HEK293 (cell line): ENCODE data around the gene SLC35D1.

Experiments used
- CTCF ChIA-PET: fragments of 350-600 bp; formaldehyde crosslinking; extraction: SDS; loops from one replicate; lab custom pipeline; 2021; ENCODE audit warnings: antibody characterized with exemption; lab: Yijun Ruan, JAX
- POLR2A ChIA-PET: fragments of 300-600 bp; formaldehyde crosslinking; extraction: SDS; loops from one replicate; lab custom pipeline; 2020; ENCODE audit warnings: antibody characterized with exemption, inconsistent platforms; lab: Yijun Ruan, JAX
- H3K27ac ChIP-seq: fragments of 200-500 bp; sonication (Bioruptor generic); 2 replicates; pipeline ENCODE4 v1.5.1; 2014; ENCODE audit warnings: low read depth, low read length, control low read depth, inconsistent platforms; ENCODE audit errors: extremely low read depth
- H3K36me3 ChIP-seq, 2 experiments: fragments of 200-500 bp in 1 of 2; sonication (Bioruptor generic) in 1 of 2; 1 replicate in 1 of 2; 2 replicates in 1 of 2; pipeline ENCODE4 v1.5.1; 2014 to 2017; ENCODE audit warnings: inconsistent platforms in 2 of 2, low read length in 2 of 2; ENCODE audit not compliant: control insufficient read depth in 2 of 2, insufficient read depth in 1 of 2
- H3K4me1 ChIP-seq: fragments of 200-500 bp; sonication (Bioruptor generic); 2 replicates; pipeline ENCODE4 v1.5.1; 2014; ENCODE audit warnings: mild to moderate bottlenecking, low read length, inconsistent platforms; ENCODE audit not compliant: control insufficient read depth, insufficient read depth
- H3K4me3 ChIP-seq: 2 replicates; pipeline ENCODE4 v1.5.1; 2011; ENCODE audit warnings: low read depth, mild to moderate bottlenecking, control low read depth, low read length, moderate library complexity
- H3K9me3 ChIP-seq: fragments of 200-500 bp; sonication (Bioruptor generic); 2 replicates; pipeline ENCODE4 v1.5.1; 2014; ENCODE audit warnings: low read depth, low read length, inconsistent platforms; ENCODE audit not compliant: control insufficient read depth, insufficient read depth
- GLIS2 ChIP-seq: fragments of 450-650 bp; formaldehyde crosslinking; IDR thresholded peaks from 2 replicates; pipeline ENCODE4 v1.5.1; 2016; ENCODE audit warnings: missing biosample characterization, missing genetic modification characterization
- HOXA7 ChIP-seq: sonication (generic); formaldehyde crosslinking; IDR thresholded peaks from 2 replicates; pipeline ENCODE4 v1.8.1; 2022; ENCODE audit warnings: missing genetic modification reagents, borderline replicate concordance
- KLF8 ChIP-seq: fragments of 450-650 bp; formaldehyde crosslinking; IDR thresholded peaks from 2 replicates; pipeline ENCODE4 v1.5.1; 2016; ENCODE audit warnings: missing biosample characterization, missing genetic modification characterization
- OVOL3 ChIP-seq: fragments of 450-650 bp; formaldehyde crosslinking; IDR thresholded peaks from 2 replicates; pipeline ENCODE4 v1.5.1; 2016; ENCODE audit warnings: missing biosample characterization, missing genetic modification characterization
- PBX3 ChIP-seq: sonication (generic); formaldehyde crosslinking; IDR thresholded peaks from 2 replicates; pipeline ENCODE4 v1.8.1; 2022; ENCODE audit warnings: mild to moderate bottlenecking, moderate library complexity, missing genetic modification reagents
- PRDM6 ChIP-seq: fragments of 450-650 bp; formaldehyde crosslinking; IDR thresholded peaks from 2 replicates; pipeline ENCODE4 v1.5.1; 2017; ENCODE audit warnings: missing biosample characterization, missing genetic modification characterization
- SCRT2 ChIP-seq: fragments of 450-650 bp; formaldehyde crosslinking; IDR thresholded peaks from 2 replicates; pipeline ENCODE4 v1.5.1; 2016; ENCODE audit warnings: missing biosample characterization, missing genetic modification characterization
- SP2 ChIP-seq: fragments of 450-650 bp; formaldehyde crosslinking; IDR thresholded peaks from 2 replicates; pipeline ENCODE4 v1.5.1; 2016; ENCODE audit warnings: missing biosample characterization, missing genetic modification characterization
- ZBTB17 ChIP-seq: fragments of 450-650 bp; formaldehyde crosslinking; IDR thresholded peaks from 2 replicates; pipeline ENCODE4 v1.5.1; 2016; ENCODE audit warnings: missing biosample characterization, missing genetic modification characterization
- ZIC2 ChIP-seq: fragments of 450-650 bp; formaldehyde crosslinking; IDR thresholded peaks from 2 replicates; pipeline ENCODE4 v1.5.1; 2016; ENCODE audit warnings: missing biosample characterization, missing genetic modification characterization
- ZNF2 ChIP-seq: fragments of 450-650 bp; formaldehyde crosslinking; IDR thresholded peaks from 2 replicates; pipeline ENCODE4 v1.5.1; 2016; ENCODE audit warnings: missing biosample characterization, missing genetic modification characterization
- ZNF302 ChIP-seq: fragments of 450-650 bp; formaldehyde crosslinking; IDR thresholded peaks from 2 replicates; pipeline ENCODE4 v1.5.1; 2016; ENCODE audit warnings: missing biosample characterization, missing genetic modification characterization, low read depth
- ZNF335 ChIP-seq: fragments of 450-650 bp; formaldehyde crosslinking; conservative IDR thresholded peaks from 2 replicates; pipeline ENCODE4 v1.5.1; 2016; ENCODE audit warnings: missing biosample characterization, missing genetic modification characterization
- ZNF394 ChIP-seq: fragments of 450-650 bp; formaldehyde crosslinking; IDR thresholded peaks from 2 replicates; pipeline ENCODE4 v1.5.1; 2016; ENCODE audit warnings: missing biosample characterization, missing genetic modification characterization, mild to moderate bottlenecking, moderate library complexity, borderline replicate concordance
- ZNF600 ChIP-seq: fragments of 450-650 bp; formaldehyde crosslinking; IDR thresholded peaks from 2 replicates; pipeline ENCODE4 v1.5.1; 2016; ENCODE audit warnings: missing biosample characterization, missing genetic modification characterization
- ZNF645 ChIP-seq: fragments of 450-650 bp; formaldehyde crosslinking; IDR thresholded peaks from 2 replicates; pipeline ENCODE4; 2016; ENCODE audit warnings: missing biosample characterization, missing genetic modification characterization
- TF ChIP-seq, protein P1 (sequence below): fragments of 450-650 bp; formaldehyde crosslinking; IDR thresholded peaks from 2 replicates; pipeline ENCODE4 v1.5.1; 2016; ENCODE audit warnings: missing biosample characterization, missing genetic modification characterization
- TF ChIP-seq, protein P2 (sequence below): fragments of 450-650 bp; formaldehyde crosslinking; IDR thresholded peaks from 2 replicates; pipeline ENCODE4 v1.5.1; 2016; ENCODE audit warnings: missing biosample characterization, missing genetic modification characterization
- TF ChIP-seq, protein P3 (sequence below): fragments of 450-650 bp; formaldehyde crosslinking; IDR thresholded peaks from 2 replicates; pipeline ENCODE4 v1.5.1; 2016; ENCODE audit warnings: missing biosample characterization, missing genetic modification characterization

Gene SLC35D1

DNA sequence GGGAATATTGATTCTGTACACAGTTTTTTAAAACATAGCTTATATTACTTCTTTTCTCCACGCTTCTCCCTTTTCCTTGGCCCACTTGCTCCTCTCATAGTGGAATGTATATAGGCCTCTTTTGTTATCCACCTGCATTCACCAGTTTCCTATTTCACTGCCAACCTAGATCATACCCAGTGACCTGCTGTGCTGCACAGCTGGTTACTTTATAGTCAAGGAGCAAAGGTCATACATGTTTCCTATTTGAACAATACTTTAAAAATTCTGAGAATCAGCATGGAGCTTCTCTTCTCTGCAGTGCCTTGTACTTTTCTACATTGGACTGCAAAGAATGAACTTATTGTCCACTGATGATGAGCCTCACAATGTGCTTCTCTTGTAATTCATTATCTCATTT lies 4.3 kb upstream of the SLC35D1 start:
- ChIA-PET POLR2A (no interaction called here), CTCF (interaction anchor here (0.9 kb wide), 1 partner anchor 90 kb away, joined by 3 read pairs; no protein-coding TSS in a partner anchor)
- Histone ChIP-seq H3K27ac (no peak overlapping the region), H3K4me1 (no peaks in the 10 kb centered on the region), H3K9me3 (no peaks in the 10 kb centered on the region), H3K36me3 (no peaks in the 10 kb centered on the region), H3K4me3 (no peak overlapping the region)
- TF ChIP-seq ZIC2 (tag by site-specific recombination) (peak; percentile 43; the same call in 1 of the 2 replicates), SP2 (no peak)

GRCh38 chr1:67053535-67053784 lies 488 bp downstream of the SLC35D1 start:
- Histone ChIP-seq H3K4me1 (no peaks in the 10 kb centered on the region), H3K9me3 (no peaks in the 10 kb centered on the region), H3K4me3 (peak overlapping the region; percentile 84), H3K27ac (peak overlapping the region; percentile 92), H3K36me3 (peaks cover 11 to 30% of the 10 kb centered on the region in 2 experiments)
- ChIA-PET POLR2A (interaction anchor here (0.6 to 1.8 kb wide), 8 partner anchors 34 to 1633 kb away, joined by 3 to 10 read pairs (median 4); partner anchors contain the start of genes DNAI4 and MIER1), CTCF (interaction anchor here (0.6 to 1.8 kb wide), 4 partner anchors 25 to 296 kb away, joined by 3 to 7 read pairs (median 4); no protein-coding TSS in a partner anchor)
- TF ChIP-seq ZNF302 (tag by site-specific recombination): no peak
- no peak for TF ChIP-seq ZNF394 (tag by site-specific recombination)
- TF ChIP-seq PBX3: 0 out of 2 replicates have a peak, but pooled peaks have one; percentile 14
- TF ChIP-seq PRDM6 (tag by site-specific recombination): no peak
- 0 out of 2 replicates have a peak, but pooled peaks have one; percentile 39 for TF ChIP-seq HOXA7

- H3K27ac ChIP-seq: peak overlapping the region; percentile 92
- peaks cover 11 to 35% of the 10 kb centered on the region in 2 experiments for H3K36me3 ChIP-seq
- no peaks in the 10 kb centered on the region for H3K9me3 ChIP-seq
- H3K4me1 ChIP-seq: no peaks in the 10 kb centered on the region
- H3K4me3 ChIP-seq: peak overlapping the region; percentile 84
- POLR2A ChIA-PET: interaction anchor here (0.6 to 1.8 kb wide), 8 partner anchors 33 to 1633 kb away, joined by 3 to 10 read pairs (median 4); partner anchors contain the start of genes DNAI4 and MIER1
- CTCF ChIA-PET: interaction anchor here (0.6 to 1.8 kb wide), 2 partner anchors 24 to 56 kb away, joined by 3 to 7 read pairs; no protein-coding TSS in a partner anchor
- peak; percentile 41 for TF ChIP-seq ZNF335 (tag by site-specific recombination)
- peak; percentile 14; the same call in 1 of the 2 replicates for TF ChIP-seq SP2
- TF ChIP-seq, protein P1, sequence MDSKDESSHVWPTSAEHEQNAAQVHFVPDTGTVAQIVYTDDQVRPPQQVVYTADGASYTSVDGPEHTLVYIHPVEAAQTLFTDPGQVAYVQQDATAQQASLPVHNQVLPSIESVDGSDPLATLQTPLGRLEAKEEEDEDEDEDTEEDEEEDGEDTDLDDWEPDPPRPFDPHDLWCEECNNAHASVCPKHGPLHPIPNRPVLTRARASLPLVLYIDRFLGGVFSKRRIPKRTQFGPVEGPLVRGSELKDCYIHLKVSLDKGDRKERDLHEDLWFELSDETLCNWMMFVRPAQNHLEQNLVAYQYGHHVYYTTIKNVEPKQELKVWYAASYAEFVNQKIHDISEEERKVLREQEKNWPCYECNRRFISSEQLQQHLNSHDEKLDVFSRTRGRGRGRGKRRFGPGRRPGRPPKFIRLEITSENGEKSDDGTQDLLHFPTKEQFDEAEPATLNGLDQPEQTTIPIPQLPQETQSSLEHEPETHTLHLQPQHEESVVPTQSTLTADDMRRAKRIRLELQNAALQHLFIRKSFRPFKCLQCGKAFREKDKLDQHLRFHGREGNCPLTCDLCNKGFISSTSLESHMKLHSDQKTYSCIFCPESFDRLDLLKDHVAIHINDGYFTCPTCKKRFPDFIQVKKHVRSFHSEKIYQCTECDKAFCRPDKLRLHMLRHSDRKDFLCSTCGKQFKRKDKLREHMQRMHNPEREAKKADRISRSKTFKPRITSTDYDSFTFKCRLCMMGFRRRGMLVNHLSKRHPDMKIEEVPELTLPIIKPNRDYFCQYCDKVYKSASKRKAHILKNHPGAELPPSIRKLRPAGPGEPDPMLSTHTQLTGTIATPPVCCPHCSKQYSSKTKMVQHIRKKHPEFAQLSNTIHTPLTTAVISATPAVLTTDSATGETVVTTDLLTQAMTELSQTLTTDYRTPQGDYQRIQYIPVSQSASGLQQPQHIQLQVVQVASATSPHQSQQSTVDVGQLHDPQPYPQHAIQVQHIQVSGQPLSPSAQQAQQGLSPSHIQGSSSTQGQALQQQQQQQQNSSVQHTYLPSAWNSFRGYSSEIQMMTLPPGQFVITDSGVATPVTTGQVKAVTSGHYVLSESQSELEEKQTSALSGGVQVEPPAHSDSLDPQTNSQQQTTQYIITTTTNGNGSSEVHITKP: peak; percentile 89
- TF ChIP-seq SCRT2 (tag by site-specific recombination): peak; percentile 34; the same call in 1 of the 2 replicates
- TF ChIP-seq, protein P2, sequence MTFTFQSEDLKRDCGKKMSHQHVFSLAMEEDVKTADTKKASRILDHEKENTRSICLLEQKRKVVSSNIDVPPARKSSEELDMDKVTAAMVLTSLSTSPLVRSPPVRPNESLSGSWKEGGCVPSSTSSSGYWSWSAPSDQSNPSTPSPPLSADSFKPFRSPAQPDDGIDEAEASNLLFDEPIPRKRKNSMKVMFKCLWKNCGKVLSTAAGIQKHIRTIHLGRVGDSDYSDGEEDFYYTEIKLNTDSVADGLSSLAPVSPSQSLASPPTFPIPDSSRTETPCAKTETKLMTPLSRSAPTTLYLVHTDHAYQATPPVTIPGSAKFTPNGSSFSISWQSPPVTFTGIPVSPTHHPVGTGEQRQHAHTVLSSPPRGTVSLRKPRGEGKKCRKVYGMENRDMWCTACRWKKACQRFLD (tag by site-specific recombination): no peak
- peak; percentile 83 for TF ChIP-seq GLIS2 (tag by site-specific recombination)
- no peak for TF ChIP-seq OVOL3 (tag by site-specific recombination)
- no peak for TF ChIP-seq ZNF645 (tag by site-specific recombination)
- peak; percentile 80 for TF ChIP-seq ZBTB17 (tag by site-specific recombination)
- TF ChIP-seq ZNF2: 0 out of 2 replicates have a peak, but pooled peaks have one; percentile 38
- TF ChIP-seq ZNF600 (tag by site-specific recombination): peak; percentile 55
- no peak for TF ChIP-seq KLF8
- no peak for TF ChIP-seq HOXA7
- TF ChIP-seq, protein P3, sequence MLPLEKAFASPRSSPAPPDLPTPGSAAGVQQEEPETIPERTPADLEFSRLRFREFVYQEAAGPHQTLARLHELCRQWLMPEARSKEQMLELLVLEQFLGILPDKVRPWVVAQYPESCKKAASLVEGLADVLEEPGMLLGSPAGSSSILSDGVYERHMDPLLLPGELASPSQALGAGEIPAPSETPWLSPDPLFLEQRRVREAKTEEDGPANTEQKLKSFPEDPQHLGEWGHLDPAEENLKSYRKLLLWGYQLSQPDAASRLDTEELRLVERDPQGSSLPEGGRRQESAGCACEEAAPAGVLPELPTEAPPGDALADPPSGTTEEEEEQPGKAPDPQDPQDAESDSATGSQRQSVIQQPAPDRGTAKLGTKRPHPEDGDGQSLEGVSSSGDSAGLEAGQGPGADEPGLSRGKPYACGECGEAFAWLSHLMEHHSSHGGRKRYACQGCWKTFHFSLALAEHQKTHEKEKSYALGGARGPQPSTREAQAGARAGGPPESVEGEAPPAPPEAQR (tag by site-specific recombination): no peak
These were observed 1.0 kb downstream of the SLC35D1 start for GRCh38 chr1:67052741-67053534.
